Loucy (cell line): ENCODE results near the gene OSBPL2.

Experiments used
- H2AFZ ChIP-seq: fragments of 200-600 bp; sonication (generic); 2 replicates; pipeline ENCODE4 v1.6.0; 2016; ENCODE audit warnings: antibody characterized with exemption, mild to moderate bottlenecking, low read length, moderate library complexity
- H3F3A ChIP-seq: fragments of 200-600 bp; 2 replicates; pipeline ENCODE4 v1.6.0; 2016; ENCODE audit warnings: antibody characterized with exemption, low read depth, mild to moderate bottlenecking
- H3K27me3 ChIP-seq: fragments of 200-600 bp; sonication (generic); 2 replicates; pipeline ENCODE4 v1.6.1; 2014; ENCODE audit warnings: low read length, mild to moderate bottlenecking; ENCODE audit not compliant: insufficient read depth, poor library complexity, severe bottlenecking
- H3K36me3 ChIP-seq: fragments of 200-600 bp; sonication (generic); 2 replicates; pipeline ENCODE4 v1.6.1; 2016; ENCODE audit warnings: low read length; ENCODE audit not compliant: insufficient read depth
- H3K4me1 ChIP-seq: fragments of 200-600 bp; sonication (generic); 2 replicates; pipeline ENCODE4 v1.5.1; 2014; ENCODE audit warnings: low read length, mild to moderate bottlenecking; ENCODE audit not compliant: insufficient read depth, poor library complexity, severe bottlenecking
- H3K4me2 ChIP-seq: fragments of 200-600 bp; sonication (generic); 2 replicates; pipeline ENCODE4 v1.6.0; 2014; ENCODE audit warnings: antibody characterized with exemption, low read length, low read depth, mild to moderate bottlenecking; ENCODE audit not compliant: poor library complexity, severe bottlenecking
- H3K4me3 ChIP-seq: fragments of 200-600 bp; sonication (generic); 2 replicates; pipeline ENCODE4 v1.5.1; 2014; ENCODE audit warnings: low read length, mild to moderate bottlenecking, mixed read lengths; ENCODE audit not compliant: poor library complexity, severe bottlenecking
- H3K79me2 ChIP-seq: fragments of 200-600 bp; sonication (generic); 2 replicates; pipeline ENCODE4 v1.6.1; 2014; ENCODE audit warnings: low read length; ENCODE audit not compliant: insufficient read depth
- H3K9ac ChIP-seq: fragments of 200-600 bp; sonication (generic); 2 replicates; pipeline ENCODE4 v1.6.0; 2014; ENCODE audit warnings: mild to moderate bottlenecking, low read depth, low read length, moderate library complexity; ENCODE audit not compliant: poor library complexity, severe bottlenecking
- H3K9me2 ChIP-seq: fragments of 200-600 bp; sonication (generic); replicated peaks from 2 replicates; pipeline ENCODE4 v1.6.1; 2016; ENCODE audit warnings: low read depth, low read length, mixed read lengths
- H3K9me3 ChIP-seq: fragments of 200-600 bp; sonication (generic); 2 replicates; pipeline ENCODE4 v1.6.1; 2014; ENCODE audit warnings: mild to moderate bottlenecking, antibody characterized with exemption, low read length, low read depth; ENCODE audit not compliant: insufficient read depth
- H4K20me1 ChIP-seq: fragments of 200-600 bp; sonication (generic); 2 replicates; pipeline ENCODE4 v1.6.0; 2014; ENCODE audit warnings: antibody characterized with exemption, low read length, mild to moderate bottlenecking; ENCODE audit not compliant: insufficient read depth, poor library complexity, severe bottlenecking
- EZH2phosphoT487 ChIP-seq: fragments of 200-600 bp; IDR thresholded peaks from 2 replicates; pipeline ENCODE4 v1.6.1; 2018; ENCODE audit warnings: antibody characterized with exemption, mild to moderate bottlenecking, moderate library complexity, borderline replicate concordance
- TF ChIP-seq, protein P1 (sequence below): fragments of 200-600 bp; sonication (generic); conservative IDR thresholded peaks from 2 replicates; pipeline ENCODE4 v1.5.1; 2014; ENCODE audit warnings: mild to moderate bottlenecking, antibody characterized with exemption, low read length

The OSBPL2 gene

DNA sequence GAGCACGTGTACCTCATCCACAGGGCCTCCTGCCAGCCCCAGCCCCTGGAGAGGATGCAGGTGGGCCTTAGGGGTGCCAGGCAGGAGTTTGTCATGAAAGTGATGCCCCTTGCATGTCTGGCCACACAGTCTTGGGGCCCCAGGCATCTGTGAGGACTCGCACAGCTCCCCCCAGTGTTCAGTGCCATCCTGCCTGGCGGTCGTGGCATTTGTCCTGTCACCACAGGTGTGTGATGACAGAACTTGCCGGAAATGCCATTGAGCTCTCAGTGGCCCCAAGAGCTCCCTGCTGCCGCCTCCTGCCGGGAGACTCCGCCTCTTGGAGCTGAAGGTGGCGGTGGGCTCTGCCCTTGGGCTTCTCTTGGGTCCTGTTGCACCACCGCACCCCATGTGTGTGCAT is 33.9 kb downstream of the OSBPL2 start:
- no peak overlapping the region for H3K4me3 ChIP-seq
- TF ChIP-seq, protein P1, sequence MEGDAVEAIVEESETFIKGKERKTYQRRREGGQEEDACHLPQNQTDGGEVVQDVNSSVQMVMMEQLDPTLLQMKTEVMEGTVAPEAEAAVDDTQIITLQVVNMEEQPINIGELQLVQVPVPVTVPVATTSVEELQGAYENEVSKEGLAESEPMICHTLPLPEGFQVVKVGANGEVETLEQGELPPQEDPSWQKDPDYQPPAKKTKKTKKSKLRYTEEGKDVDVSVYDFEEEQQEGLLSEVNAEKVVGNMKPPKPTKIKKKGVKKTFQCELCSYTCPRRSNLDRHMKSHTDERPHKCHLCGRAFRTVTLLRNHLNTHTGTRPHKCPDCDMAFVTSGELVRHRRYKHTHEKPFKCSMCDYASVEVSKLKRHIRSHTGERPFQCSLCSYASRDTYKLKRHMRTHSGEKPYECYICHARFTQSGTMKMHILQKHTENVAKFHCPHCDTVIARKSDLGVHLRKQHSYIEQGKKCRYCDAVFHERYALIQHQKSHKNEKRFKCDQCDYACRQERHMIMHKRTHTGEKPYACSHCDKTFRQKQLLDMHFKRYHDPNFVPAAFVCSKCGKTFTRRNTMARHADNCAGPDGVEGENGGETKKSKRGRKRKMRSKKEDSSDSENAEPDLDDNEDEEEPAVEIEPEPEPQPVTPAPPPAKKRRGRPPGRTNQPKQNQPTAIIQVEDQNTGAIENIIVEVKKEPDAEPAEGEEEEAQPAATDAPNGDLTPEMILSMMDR = peak; percentile 33; the same call in 1 of the 2 replicates
- TF ChIP-seq EZH2phosphoT487 = no peak
- no peaks in the 10 kb centered on the region for H3F3A ChIP-seq
- no peaks in the 10 kb centered on the region for H3K27me3 ChIP-seq
- no peaks in the 10 kb centered on the region for H3K4me1 ChIP-seq
- no peaks in the 10 kb centered on the region for H3K9me2 ChIP-seq
- peaks cover 65% of the 10 kb centered on the region; the same call in 1 of the 2 replicates for H3K36me3 ChIP-seq
- H2AFZ ChIP-seq = no peak overlapping the region
- no peaks in the 10 kb centered on the region for H3K9me3 ChIP-seq
- no peaks in the 10 kb centered on the region for H4K20me1 ChIP-seq
- H3K79me2 ChIP-seq = no peaks in the 10 kb centered on the region
- H3K4me2 ChIP-seq = no peak overlapping the region
- no peak overlapping the region for H3K9ac ChIP-seq

GRCh38 chr20:62273416-62273815 is 35.1 kb downstream of the OSBPL2 start:
- Histone ChIP-seq H3K79me2 (no peaks in the 10 kb centered on the region), H3K4me2 (no peak overlapping the region), H4K20me1 (no peaks in the 10 kb centered on the region), H3K9ac (no peak overlapping the region), H3K9me3 (no peaks in the 10 kb centered on the region), H3K27me3 (no peaks in the 10 kb centered on the region), H2AFZ (no peak overlapping the region), H3K9me2 (no peaks in the 10 kb centered on the region), H3K36me3 (peaks cover 66% of the 10 kb centered on the region; the same call in 1 of the 2 replicates), H3F3A (no peaks in the 10 kb centered on the region), H3K4me3 (no peak overlapping the region), H3K4me1 (no peaks in the 10 kb centered on the region)
- no peak for TF ChIP-seq EZH2phosphoT487
- TF ChIP-seq, protein P1 = no peak

DNA sequence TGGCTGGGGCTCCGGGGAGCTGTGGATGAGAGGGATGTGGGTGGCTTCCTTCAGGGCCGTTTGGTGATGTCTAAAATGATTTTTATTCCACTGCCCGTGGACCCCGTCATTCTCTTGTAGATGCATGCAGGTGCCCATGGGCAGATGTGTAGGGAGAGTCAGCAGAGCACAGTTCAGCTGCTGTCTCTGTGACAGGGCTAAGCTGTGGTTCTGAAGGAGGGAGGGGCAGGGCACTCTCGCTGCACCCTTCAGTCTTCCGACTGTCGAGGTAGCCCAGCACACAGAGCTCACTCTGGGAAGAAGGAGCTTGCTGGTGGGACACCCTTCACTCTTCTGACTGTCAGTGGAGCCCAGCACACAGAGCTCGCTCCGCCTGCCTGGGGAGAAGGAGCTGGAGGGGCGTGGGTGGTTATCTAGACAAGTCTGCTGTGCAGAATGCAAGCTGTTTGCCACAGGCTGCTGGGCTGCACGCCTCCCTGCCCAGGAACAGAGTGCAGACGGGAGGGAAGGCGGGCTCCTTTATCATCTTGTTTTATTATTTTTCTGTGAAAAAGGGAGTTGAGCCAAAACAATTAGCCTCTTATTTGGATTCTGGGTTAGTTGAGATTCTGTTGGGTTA is 36.1 kb downstream of the OSBPL2 start:
- H3F3A ChIP-seq = no peaks in the 10 kb centered on the region
- no peaks in the 10 kb centered on the region for H4K20me1 ChIP-seq
- H3K27me3 ChIP-seq = no peaks in the 10 kb centered on the region
- TF ChIP-seq EZH2phosphoT487 = no peak
- TF ChIP-seq, protein P1 = no peak
- no peak overlapping the region for H3K9ac ChIP-seq
- no peaks in the 10 kb centered on the region for H3K9me3 ChIP-seq
- no peak overlapping the region for H2AFZ ChIP-seq
- H3K79me2 ChIP-seq = no peaks in the 10 kb centered on the region
- no peaks in the 10 kb centered on the region for H3K4me1 ChIP-seq
- H3K9me2 ChIP-seq = no peaks in the 10 kb centered on the region
- no peak overlapping the region for H3K4me3 ChIP-seq
- peaks cover 67% of the 10 kb centered on the region; the same call in 1 of the 2 replicates for H3K36me3 ChIP-seq
- H3K4me2 ChIP-seq = no peak overlapping the region
